Cortex of kidney (tissue), 1 donor: ENCODE results near the gene CFAP107.

ENCODE experiments used
- DNase-seq: peaks from one replicate; lab custom pipeline; 2025; lab: John Stamatoyannopoulos, UW

CFAP107 gene

DNA sequence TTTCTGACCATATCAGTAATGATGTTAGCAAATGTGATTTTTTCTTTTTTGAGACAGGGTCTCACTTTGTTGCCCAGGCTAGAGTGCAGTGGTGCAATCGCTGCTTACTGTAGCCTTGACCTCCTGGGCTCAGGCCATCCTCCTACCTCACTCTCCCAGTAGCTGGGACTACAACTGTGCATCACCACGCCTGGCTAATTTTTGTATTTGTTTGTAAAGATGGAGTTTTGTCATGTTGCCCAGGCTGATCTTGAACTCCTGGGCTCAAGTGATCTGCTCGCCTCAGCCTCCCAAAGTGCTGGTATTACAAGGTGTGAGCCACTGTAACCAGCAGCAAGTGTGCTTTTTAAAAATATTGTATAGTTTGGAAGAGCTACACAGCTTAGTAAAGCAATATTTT, 4.1 kb upstream of the CFAP107 start:
- no peak for DNase-seq

DNA sequence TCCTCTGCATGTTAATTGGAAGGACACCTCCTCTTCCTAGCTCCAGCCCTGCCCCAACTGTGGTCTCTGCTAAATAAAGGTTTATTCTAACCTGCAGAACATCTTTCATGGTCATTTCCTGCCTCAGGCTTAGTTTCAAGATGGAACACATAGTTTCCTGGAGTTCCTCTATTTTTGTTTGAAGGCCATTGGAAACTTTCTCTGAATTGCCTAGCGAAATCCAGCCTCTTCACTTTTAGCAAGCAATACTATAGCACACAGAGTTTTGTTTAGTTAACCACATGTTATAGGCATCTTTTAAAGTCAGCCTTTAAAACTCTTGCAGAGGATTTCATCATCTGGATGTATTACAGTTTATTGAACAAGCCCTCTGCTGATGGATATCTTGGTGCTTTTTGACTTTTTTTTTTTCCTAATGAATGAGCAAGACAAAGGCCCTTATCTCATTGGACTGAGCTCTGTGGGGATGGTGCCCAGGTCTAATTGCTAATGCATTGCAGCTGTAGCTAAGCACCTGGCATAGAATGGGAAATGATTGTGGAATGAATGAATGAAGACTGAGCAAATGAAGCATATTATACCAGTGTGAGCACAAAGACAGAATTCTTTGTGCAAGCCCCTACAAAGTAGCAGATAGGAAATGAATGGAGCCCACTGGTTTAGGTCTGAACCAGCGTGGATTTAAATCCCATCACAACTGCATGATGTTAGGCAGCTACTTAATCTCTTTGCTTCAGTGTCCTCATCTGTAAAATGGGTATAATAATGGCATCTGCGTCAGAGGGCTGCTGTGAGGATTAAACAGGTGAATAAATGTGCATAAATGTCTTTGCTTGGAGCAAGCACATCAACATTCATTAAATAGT, 641 bp upstream of the CFAP107 start:
- DNase-seq: no peak

DNA sequence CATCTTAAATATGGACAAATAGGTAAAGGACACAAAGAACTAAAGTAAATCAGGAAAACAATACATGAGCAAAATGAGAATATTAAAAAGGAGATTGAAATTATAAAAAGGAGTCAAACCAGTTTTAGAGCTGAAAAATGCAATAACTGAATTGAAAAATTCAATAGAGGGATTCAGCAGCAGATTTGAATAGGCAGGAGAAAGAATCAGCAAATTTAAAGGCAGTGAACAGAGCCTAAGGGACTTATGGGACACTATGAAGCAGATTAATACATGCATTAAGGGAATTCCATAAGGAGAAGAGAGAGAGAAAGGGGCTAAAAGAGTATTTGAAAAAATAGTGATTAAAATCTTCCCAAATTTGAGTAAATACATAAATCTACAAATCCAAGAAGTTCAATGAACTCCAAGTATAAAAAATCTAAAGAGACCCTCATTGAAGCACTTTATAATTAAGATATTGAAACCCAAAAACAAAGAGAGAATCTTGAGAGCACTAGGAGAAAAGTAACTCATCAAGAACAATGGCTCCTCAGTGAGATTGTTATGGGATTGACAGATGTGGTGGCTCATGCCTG, 2.9 kb downstream of the CFAP107 start:
- no peak for DNase-seq

DNA sequence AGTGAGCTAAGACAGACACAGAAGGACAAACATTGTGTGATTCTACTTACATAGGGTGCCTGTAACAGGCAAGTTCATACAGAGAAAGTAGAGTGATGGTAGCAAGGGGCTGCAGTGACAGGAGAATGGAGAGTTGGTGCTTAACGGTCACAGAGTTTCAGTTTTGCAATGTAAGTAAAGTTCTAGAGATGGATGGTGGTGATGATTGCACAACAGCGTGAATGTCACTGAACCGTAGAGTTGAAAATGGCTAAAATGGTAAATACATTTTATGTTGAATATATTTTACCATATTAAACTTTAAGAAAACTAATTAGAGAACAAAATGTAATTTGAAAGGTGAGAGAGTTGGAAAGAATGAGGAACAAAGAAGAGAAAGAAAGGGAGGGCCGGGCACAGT, 8.7 kb downstream of the CFAP107 start:
- no peak for DNase-seq

DNA sequence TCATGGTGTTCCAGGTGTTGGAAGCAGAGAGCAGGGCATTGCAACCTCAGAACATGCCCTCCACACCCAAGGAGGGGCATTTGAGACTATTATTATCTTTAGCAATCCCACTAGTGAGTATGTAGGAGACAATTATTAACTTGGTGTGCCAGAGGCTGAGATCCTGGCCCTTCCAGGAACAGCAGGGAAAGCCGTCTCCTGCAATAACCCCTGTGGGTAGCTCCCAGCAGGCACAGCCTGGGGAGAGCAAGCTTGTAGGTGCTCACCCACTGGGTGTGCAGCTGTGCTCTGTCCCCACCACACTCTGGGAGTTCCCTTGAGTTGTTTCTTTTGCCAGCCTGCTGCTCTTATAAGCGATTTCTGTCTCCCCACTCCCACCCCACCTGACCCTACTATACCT, 10.3 kb downstream of the CFAP107 start:
- DNase-seq: no peak

DNA sequence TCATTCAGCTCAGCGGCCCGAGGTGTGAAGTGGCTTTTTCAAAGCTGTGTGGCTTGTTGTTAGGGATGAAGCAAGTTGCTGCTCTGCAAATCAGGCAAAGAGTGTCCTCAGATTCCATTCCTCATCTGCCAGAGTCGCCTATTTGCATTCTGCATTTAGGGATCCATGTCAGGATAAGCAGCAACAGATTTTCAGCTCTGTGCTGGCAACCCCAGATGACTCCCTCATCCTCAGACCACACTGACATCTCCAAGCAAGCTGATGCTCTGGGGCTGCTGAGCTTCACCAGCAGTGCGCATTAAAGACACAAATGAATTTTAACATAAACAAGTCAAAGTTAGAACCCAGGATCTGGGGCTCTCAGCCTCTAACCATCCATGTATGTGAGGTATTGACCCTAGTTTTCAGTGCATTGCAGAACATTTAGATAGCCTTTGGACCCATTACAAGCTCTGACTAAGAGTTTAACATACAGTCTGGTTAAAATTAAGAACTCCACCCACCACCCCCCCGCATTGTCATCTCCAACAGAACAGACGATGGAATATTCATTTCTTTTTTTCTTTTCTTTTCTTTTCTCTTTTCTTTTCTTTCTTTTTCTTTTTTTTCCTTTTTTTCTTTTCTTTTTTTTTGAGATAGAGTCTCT, 10.9 kb downstream of the CFAP107 start:
- DNase-seq: no peak

DNA sequence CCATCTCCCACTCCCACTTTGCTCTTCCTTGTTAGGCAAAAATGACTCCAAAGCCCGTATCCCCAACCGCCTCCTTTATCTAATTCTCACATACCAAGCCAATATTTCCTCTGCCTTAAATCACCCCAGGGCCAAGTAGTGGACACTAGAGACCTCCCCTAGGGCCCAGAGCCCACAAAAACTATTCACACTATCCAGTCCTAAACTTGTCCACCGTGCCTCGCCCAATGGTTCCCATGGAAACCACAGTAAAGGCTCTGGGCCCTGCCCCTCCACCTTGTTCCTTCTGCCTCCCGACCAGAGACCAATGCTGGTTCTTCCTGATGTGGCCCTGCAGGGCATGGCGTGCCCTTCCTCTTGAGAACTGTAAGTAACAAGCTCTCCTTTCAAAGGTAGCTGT, 11.8 kb downstream of the CFAP107 start:
- DNase-seq: no peak

DNA sequence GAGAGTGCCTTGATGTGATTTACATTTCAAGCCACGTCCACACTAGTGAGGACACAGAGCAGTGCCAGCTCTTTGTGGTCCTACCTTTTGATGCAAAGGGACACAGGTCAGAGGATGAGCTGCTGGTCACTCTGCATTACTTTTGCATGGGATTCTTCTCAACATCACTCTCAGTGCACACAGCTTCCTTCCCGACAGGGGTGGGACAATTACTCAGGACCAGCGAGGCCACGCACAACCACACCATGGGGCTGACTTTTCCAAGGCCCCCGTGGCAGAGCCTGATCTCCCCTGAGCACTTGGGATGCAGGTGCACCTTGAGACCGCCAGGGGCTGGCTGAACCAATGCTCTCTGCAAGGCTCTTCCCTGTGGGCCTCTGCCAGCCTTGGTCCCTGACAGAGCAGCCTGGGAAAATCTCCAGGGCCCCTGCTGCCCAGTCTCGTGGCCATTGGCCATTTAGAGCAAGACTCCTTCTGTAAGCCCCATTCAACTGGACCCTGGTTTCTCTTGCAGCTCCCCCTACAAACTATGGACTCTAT, 14.3 kb downstream of the CFAP107 start:
- DNase-seq: no peak

DNA sequence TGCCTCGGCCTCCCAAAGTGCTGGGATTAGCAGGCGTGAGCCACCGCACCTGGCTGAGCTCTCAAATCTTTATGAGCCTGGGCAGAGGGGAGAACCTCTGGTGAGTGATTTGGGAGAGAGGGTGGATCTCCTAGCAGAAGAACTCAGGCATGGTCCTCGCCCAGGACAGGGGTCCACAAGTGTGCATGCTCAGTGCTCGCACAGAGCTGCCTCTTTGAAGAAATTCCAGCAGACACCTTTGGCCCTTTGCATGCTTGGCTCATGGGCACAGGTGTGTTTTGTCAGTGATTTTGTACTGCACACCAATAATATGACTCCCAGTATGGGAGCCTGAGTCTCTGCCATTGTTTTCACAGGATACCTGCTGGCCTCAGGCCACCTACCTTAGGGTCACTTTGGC, 15.8 kb downstream of the CFAP107 start:
- DNase-seq: no peak

DNA sequence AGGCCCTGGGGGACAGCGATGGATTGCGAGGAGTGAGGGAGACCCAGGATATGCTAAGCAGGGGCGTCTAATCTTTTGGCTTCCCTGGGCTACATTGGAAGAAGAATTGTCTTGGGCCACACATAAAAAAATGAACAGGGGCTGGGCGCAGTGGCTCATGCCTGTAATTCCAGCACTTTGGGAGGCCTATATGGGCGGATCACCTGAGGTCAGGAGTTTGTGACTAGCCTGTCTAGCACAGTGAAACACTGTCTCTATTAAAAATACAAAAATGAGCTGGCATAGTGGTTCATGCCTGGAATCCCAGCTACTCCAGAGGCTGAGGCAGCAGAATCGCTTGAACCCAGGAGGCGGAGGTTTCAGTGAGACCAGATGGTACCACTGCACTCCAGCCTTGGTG, 16.8 kb downstream of the CFAP107 start:
- no peak for DNase-seq

DNA sequence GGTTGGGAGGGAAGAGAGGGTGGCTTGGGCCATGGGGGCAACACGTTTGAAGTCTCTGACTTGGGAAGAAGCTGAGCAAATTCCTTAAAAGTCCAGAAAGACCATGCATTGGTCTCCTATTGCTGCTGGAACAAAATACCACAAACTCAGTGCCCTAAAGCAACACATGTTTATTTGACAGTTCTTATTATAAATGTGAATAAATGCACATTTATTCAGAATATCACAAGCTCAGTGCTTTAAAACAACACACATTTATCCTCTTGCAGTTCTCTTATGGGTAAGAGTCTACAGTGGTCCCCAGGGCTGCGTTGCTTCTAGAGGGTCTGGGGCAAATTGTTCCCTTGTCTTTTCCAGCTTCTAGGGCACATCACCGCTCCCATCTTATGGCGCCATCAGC, 17.5 kb downstream of the CFAP107 start:
- DNase-seq: no peak

DNA sequence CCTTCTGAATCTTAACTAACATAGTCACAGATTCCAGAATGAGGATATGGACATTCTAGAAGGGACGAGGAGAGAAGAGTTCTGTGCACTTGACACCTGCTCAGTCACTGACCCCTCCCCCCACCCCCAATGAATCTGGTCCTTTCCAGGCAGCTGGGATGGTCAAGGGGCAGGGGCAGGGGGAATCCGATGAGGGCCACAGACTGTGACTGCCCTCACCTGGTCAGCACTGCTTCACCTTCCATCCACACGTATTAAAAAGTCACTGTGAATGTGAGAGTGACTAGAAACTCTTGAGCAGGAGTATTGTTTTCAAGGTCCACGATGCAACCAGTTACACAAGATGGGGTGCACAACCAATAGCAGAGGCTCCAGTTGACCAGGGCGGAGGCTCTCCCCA, 18.0 kb downstream of the CFAP107 start:
- DNase-seq: no peak

DNA sequence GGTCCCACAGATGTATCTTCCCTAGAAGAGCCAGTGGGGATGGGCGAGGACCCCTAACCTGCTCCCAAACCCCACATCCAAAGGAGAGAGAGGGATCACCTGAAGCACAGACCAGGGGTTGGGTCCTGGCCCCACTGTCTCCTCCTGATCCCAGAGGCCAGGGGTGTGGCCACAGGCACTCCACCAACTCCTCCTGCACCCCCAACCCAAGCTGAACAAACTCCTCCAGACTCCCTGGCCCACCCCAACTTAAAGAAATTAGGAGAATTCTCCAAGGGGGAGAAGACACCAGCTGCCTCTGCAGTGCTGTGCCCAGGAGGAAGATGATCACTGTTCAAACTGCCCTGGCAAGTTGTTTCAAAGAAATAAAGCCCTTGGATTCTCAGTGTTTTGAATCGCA, 23.0 kb downstream of the CFAP107 start:
- DNase-seq: no peak

DNA sequence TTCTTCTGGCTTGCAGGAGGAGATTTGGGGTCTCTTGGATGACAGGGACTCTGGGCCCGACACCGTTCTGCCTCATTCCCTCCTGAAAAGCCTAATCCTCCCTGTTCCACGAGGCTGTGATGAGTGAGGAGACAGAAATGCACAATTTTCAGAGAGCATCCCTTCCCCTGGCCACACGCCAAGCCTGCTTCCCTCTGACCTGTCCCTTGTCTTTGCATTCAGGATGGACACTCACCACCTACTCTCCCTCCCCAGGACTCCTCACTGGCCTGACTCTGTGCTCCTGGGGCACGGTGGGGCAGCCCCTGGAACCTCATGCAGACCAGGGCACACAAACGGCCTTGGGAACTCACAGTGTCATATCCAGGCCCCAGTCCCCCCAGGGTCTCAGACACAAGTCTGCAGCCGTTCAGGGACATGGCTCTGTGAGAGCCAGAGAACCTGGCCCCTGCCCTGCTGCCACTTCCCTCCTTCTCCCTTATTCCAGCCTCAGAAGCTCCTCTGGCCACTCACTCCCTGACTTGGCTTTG, 24.0 kb downstream of the CFAP107 start:
- no peak for DNase-seq

DNA sequence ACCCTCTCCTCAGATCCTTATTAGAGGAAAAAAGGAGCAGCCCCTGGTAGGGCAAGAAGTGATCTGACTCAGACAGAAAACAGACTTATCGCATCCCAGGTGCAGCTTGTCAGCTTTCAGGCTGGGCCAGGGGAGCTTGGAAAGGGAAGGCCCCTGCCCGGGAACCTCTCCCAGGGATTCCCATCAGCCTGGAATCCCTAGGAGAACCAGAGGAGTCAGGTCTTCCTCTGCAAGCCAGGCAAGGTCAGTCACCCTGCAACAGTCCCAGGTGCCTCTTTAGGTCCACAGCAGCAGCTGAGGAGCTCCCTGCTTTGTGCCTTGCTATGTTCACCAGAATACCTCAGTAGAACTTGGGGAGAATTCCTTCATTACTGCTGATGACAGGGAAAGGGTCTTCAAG, 24.6 kb downstream of the CFAP107 start:
- no peak for DNase-seq

DNA sequence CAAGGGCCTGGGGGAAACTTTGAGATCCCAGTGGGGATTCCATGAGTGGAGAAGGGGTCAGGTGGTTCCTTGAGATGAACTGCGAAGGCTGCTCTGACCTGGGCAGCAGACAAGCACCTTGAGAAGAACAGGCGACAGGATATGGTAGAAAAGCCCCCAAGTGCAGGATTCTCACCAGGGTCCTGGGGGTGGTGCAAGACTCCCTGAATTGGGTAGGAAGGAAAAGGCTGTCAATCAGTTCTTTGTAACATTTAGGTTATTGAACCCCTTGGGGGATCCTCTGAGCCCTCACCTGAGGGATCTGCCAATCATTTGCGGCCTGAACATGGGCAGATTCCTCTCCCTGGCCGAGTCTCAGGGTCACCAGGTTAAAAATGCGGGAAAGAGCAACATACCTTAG, 25.2 kb downstream of the CFAP107 start:
- no peak for DNase-seq

DNA sequence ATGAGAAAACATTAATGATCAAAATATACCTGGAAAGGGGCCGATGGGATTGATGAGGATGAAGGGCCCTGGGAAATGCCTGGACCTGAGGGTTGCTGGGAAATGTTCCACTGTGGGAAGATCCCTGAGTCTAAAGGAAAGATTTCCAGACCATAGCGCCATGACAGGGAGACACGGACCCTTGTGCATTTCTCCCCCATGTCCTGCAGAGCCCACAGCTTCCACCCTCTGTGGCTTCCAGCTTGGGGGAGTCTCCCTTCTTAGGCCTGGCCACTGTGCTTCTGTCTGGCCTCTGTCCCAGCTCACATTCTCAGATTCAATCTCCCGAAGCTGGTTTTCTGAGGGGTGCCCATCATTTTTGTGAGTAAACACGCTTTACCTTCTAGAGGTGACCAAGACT, 26.5 kb downstream of the CFAP107 start:
- no peak for DNase-seq

DNA sequence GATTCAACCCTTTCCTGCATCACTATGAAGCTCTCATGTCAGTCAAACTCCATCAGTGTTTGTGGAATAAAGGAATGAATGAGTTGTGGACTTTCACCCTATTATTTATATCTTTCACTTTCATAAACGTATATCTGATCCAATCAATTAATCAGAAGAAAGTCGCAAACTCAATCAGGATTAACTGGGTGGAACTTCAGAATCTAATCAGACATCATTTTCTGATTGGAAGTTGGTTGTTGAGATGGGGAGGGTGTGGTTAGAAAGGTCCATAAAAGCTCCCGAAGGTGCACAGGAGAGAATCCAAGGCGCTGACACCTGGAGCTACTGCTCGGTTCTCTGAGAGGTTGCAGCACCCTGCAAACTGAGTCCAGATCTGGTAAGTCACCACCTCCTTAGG, 27.4 kb downstream of the CFAP107 start, which contains the start of gene PRAMEF12:
PRAMEF12 (plus strand) TSS at position 301 of the 400 bp plus-strand sequence. CDS start 1,130 bp downstream, outside the sequence.
- DNase-seq: no peak

DNA sequence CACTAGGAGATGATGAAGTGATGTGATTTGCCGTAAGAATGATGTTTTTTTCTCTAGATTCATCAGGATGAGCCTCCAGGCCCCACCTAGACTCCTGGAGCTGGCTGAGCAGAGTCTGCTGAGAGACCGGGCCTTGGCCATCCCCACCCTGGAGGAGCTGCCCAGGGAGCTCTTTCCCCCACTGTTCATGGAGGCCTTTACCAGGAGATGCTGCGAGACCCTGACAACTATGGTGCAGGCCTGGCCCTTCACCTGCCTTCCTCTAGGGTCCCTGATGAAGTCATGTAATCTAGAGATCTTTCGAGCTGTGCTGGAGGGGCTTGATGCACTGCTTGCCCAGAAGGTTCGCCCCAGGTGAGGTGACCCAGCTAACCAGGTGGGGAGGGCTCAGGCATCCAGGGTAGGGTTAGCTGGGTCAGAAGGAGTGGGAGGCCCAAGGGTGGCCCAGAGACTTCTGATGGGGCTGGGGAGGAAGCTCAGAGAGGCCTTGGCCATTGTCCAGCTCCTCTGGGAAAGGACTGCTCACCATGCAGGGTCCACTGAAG, 28.9 kb downstream of the CFAP107 start:
- no peak for DNase-seq

DNA sequence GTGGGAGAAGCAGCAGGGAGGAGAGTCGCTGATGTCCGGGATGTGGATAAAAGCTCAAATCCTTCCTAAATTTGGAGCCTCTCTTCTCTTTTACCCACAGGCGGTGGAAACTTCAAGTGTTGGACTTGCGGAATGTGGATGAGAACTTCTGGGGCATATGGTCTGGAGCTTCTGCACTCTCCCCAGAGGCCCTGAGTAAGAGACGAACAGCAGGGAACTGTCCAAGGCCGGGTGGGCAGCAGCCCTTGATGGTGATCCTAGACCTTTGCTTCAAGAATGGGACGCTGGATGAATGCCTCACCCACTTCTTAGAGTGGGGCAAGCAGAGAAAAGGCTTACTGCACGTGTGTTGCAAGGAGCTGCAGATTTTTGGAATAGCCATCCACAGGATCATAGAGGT, 29.4 kb downstream of the CFAP107 start:
- DNase-seq: no peak

DNA sequence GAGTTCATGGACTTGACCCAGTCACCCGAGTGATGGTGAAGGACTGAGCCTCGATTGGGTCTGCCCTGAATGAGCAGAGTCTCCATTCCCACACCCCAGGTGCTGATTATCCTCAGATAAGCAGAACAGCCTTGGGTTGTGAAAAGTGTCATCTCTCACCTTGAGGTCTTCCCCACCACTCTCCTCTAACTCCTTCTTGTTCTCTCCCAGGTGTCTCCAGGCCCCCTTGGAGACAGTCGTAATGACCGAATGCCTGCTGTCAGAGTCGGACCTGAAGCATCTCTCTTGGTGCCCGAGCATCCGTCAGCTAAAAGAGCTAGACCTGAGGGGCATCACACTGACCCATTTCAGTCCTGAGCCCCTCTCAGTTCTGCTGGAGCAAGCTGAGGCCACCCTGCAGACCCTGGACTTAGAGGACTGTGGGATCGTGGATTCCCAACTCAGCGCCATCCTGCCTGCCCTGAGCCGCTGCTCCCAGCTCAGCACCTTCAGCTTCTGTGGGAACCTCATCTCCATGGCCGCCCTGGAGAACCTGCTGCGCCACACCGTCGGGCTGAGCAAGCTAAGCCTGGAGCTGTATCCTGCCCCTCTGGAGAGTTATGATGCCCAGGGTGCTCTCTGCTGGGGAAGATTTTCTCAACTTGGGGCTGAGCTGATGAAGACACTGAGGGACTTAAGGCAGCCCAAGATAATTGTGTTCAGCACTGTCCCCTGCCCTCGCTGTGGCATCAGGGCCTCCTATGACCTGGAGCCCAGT, 31.0 kb downstream of the CFAP107 start:
- DNase-seq: no peak

DNA sequence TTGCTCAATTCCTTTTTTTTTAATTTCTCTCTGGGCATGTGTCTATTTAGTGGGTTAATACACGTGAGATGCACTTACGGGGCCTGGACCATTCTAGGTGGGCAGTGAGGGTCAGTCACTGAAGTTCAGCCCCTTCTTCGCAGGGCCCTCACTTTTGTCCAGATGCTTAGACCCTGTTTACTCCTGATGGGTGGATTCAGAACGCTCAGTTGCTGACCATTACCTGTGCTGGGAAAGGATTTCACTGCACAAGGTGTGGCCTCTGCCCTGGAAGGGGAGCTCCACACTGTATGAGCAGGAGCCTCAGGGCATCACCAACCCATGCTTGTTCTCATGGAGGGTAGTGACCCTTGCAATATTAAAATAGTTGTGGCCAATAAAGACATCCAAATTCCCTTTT, 32.1 kb downstream of the CFAP107 start:
- DNase-seq: no peak
